H1 (cell line): ENCODE results near the gene RRAGB. TPM values are rescaled to one million over a fixed set of nuclear protein-coding genes. Genes with fewer than 3 reads are reported as not detected.

ENCODE experiments used
- CTCF ChIA-PET: fragments of 300-600 bp; sonication (Branson Sonifier 250); formaldehyde crosslinking; loops from one replicate; lab custom pipeline; 2021; ENCODE audit not compliant: partially characterized antibody; lab: Charles Lee
- POLR2A ChIA-PET: fragments of 300-600 bp; sonication (Branson Sonifier 250); formaldehyde crosslinking; loops from one replicate; lab custom pipeline; 2021; ENCODE audit warnings: inconsistent platforms; ENCODE audit not compliant: partially characterized antibody; lab: Charles Lee
- DNase-seq, 2 experiments: peaks; one replicate each; pipeline versions ENCODE4 v3.0.0 to v3.0.0-alpha.2; 2010 to 2022; ENCODE audit warnings: low spot score in 2 of 2, low read depth in 1 of 2, mixed read lengths in 1 of 2
- FAIRE-seq: peaks from 2 replicates; lab custom pipeline; 2011; peaks lifted over from hg19 to GRCh38; lab: Jason Lieb, UNC
- H2AFZ ChIP-seq: 2 replicates; pipeline ENCODE4 v1.8.1; 2012; ENCODE audit warnings: low read length, inconsistent platforms
- H2AK5ac ChIP-seq: 2 replicates; pipeline ENCODE4 v1.6.1; 2013; ENCODE audit warnings: low read depth, low read length
- H2BK120ac ChIP-seq: replicated peaks from 2 replicates; pipeline ENCODE3; 2013; ENCODE audit warnings: low read depth, low read length, inconsistent platforms
- H2BK12ac ChIP-seq: 2 replicates; pipeline ENCODE4 v1.6.1; 2013; ENCODE audit warnings: low read depth, low read length
- H2BK15ac ChIP-seq: 2 replicates; pipeline ENCODE4 v1.6.1; 2013; ENCODE audit warnings: low read length
- H2BK20ac ChIP-seq: 2 replicates; pipeline ENCODE4 v1.6.1; 2013; ENCODE audit warnings: low read length
- H2BK5ac ChIP-seq: 2 replicates; pipeline ENCODE4 v1.6.1; 2013; ENCODE audit warnings: low read depth, low read length
- H3K14ac ChIP-seq: 2 replicates; pipeline ENCODE4 v1.6.1; 2013; ENCODE audit warnings: inconsistent platforms; ENCODE audit not compliant: insufficient read length
- H3K18ac ChIP-seq: 2 replicates; pipeline ENCODE4 v1.6.1; 2013; ENCODE audit warnings: low read length; ENCODE audit errors: extremely low read depth
- H3K23ac ChIP-seq: 2 replicates; pipeline ENCODE4 v1.6.1; 2013; ENCODE audit warnings: inconsistent platforms; ENCODE audit not compliant: insufficient read length
- H3K23me2 ChIP-seq: 2 replicates; pipeline ENCODE4 v1.6.1; 2013; ENCODE audit warnings: low read depth, low read length
- H3K27ac ChIP-seq: 2 replicates; pipeline ENCODE4 v1.6.1; 2011; ENCODE audit warnings: low read depth, low read length, inconsistent platforms
- H3K27me3 ChIP-seq, 4 experiments: replicated peaks in 1 of 4; 1 replicate in 1 of 4; 2 replicates in 3 of 4; pipeline versions ENCODE4 v1.6.1 to v1.8.1; 2011 to 2013; ENCODE audit warnings: low read length in 3 of 4, mild to moderate bottlenecking in 3 of 4, inconsistent platforms in 2 of 4, mixed read lengths in 2 of 4, moderate library complexity in 1 of 4; ENCODE audit not compliant: control insufficient read depth in 3 of 4, insufficient read depth in 3 of 4; ENCODE audit errors: extremely low read depth in 1 of 4
- H3K36me3 ChIP-seq, 4 experiments: 2 replicates each; pipeline versions ENCODE4 v1.6.1 to v1.8.1; 2011 to 2013; ENCODE audit warnings: mild to moderate bottlenecking in 4 of 4, low read length in 3 of 4, moderate library complexity in 2 of 4, control low read depth in 1 of 4, inconsistent platforms in 1 of 4; ENCODE audit not compliant: insufficient read depth in 4 of 4, control insufficient read depth in 2 of 4
- H3K4ac ChIP-seq: replicated peaks from 2 replicates; pipeline ENCODE3; 2013; ENCODE audit warnings: low read length, low read depth, mixed read lengths, inconsistent platforms; ENCODE audit not compliant: insufficient read length
- H3K4me1 ChIP-seq, 4 experiments: replicated peaks in 1 of 4; 1 replicate in 1 of 4; 2 replicates in 3 of 4; pipeline versions ENCODE4 v1.6.1 to v1.8.1; 2011 to 2013; ENCODE audit warnings: low read length in 3 of 4, inconsistent platforms in 2 of 4, mixed read lengths in 1 of 4; ENCODE audit not compliant: insufficient read depth in 4 of 4, control insufficient read depth in 3 of 4
- H3K4me2 ChIP-seq, 2 experiments: 2 replicates each; pipeline versions ENCODE4 v1.6.1 to v1.8.1; 2011 to 2013; ENCODE audit warnings: low read depth in 2 of 2, low read length in 2 of 2, control low read depth in 1 of 2, inconsistent platforms in 1 of 2, mild to moderate bottlenecking in 1 of 2; ENCODE audit not compliant: insufficient read depth in 1 of 2
- H3K4me3 ChIP-seq, 4 experiments: fragments of 200-600, 300-600 bp in 1 of 4; sonication (generic), shearing (Covaris generic), sonication (Bioruptor Twin) in 1 of 4; 2 replicates each; pipeline versions ENCODE4 v1.5.1 to v1.8.1; 2011 to 2016; ENCODE audit warnings: low read length in 4 of 4, low read depth in 3 of 4, control low read depth in 2 of 4, inconsistent platforms in 2 of 4, mild to moderate bottlenecking in 2 of 4, mixed read lengths in 1 of 4, moderate library complexity in 1 of 4; ENCODE audit not compliant: insufficient read depth in 2 of 4; ENCODE audit errors: extremely low read depth in 1 of 4
- H3K56ac ChIP-seq: replicated peaks from 2 replicates; pipeline ENCODE3; 2013; ENCODE audit warnings: low read depth, mild to moderate bottlenecking, mixed read lengths, low read length, inconsistent platforms; ENCODE audit not compliant: insufficient read length
- H3K79me1 ChIP-seq: 2 replicates; pipeline ENCODE4 v1.6.1; 2013; ENCODE audit warnings: low read depth, low read length, control low read depth
- H3K79me2 ChIP-seq, 2 experiments: 2 replicates each; pipeline versions ENCODE4 v1.6.1 to v1.8.1; 2012 to 2013; ENCODE audit warnings: low read length in 2 of 2, mild to moderate bottlenecking in 2 of 2, inconsistent platforms in 1 of 2; ENCODE audit not compliant: insufficient read depth in 2 of 2, control insufficient read depth in 1 of 2
- H3K9ac ChIP-seq, 4 experiments: replicated peaks in 1 of 4; 1 replicate in 1 of 4; 2 replicates in 3 of 4; pipeline versions ENCODE4 v1.6.1 to v1.8.1; 2011 to 2013; ENCODE audit warnings: low read depth in 3 of 4, low read length in 3 of 4, control low read depth in 2 of 4, mild to moderate bottlenecking in 2 of 4, moderate library complexity in 2 of 4, inconsistent platforms in 1 of 4; ENCODE audit errors: extremely low read depth in 1 of 4
- H3K9me3 ChIP-seq, 2 experiments: 2 replicates each; pipeline versions ENCODE4 v1.6.1 to v1.8.1; 2012 to 2013; ENCODE audit warnings: mild to moderate bottlenecking in 2 of 2, moderate library complexity in 2 of 2, control low read depth in 1 of 2, inconsistent platforms in 1 of 2, low read depth in 1 of 2, low read length in 1 of 2, mixed read lengths in 1 of 2; ENCODE audit not compliant: insufficient read depth in 2 of 2
- H4K20me1 ChIP-seq, 2 experiments: replicated peaks in 1 of 2; 2 replicates each; pipeline versions ENCODE3 to v1.8.1; 2011 to 2013; ENCODE audit warnings: inconsistent platforms in 2 of 2, low read length in 2 of 2, mild to moderate bottlenecking in 1 of 2; ENCODE audit not compliant: insufficient read depth in 2 of 2, control insufficient read depth in 1 of 2
- H4K5ac ChIP-seq: 2 replicates; pipeline ENCODE4 v1.6.1; 2013; ENCODE audit warnings: low read length, low read depth, mixed read lengths, inconsistent platforms; ENCODE audit not compliant: insufficient read length
- H4K8ac ChIP-seq: 2 replicates; pipeline ENCODE4 v1.8.0; 2013; ENCODE audit warnings: mild to moderate bottlenecking, moderate library complexity, low read length, inconsistent platforms; ENCODE audit not compliant: insufficient read depth; ENCODE audit errors: extremely low read depth
- H4K91ac ChIP-seq: replicated peaks from 2 replicates; pipeline ENCODE3; 2013; ENCODE audit warnings: low read length, mixed read lengths, inconsistent platforms; ENCODE audit not compliant: insufficient read length
- SAP30 ChIP-seq: fragments of 300-600 bp; sonication (generic); IDR thresholded peaks from 2 replicates; pipeline ENCODE4 v1.7.1; 2012; ENCODE audit warnings: low read length, moderate library complexity, mild to moderate bottlenecking, inconsistent platforms; ENCODE audit not compliant: insufficient read depth, insufficient replicate concordance
- SIRT6 ChIP-seq: IDR thresholded peaks from one replicate; pipeline ENCODE4 v1.7.1; 2012; ENCODE audit warnings: low read length, inconsistent platforms
- SP4 ChIP-seq: IDR thresholded peaks from 2 replicates; pipeline ENCODE4 v1.6.1; 2012; ENCODE audit warnings: low read length, inconsistent platforms
- TAF7 ChIP-seq: optimal IDR thresholded peaks from 2 replicates; pipeline ENCODE3; 2011; ENCODE audit warnings: low read depth, mild to moderate bottlenecking, inconsistent platforms, low read length, moderate library complexity, borderline replicate concordance
- WGBS, 2 experiments: shearing (Covaris generic) in 1 of 2; methylation state at CpG; one replicate each; pipeline versions ENCODE4 v1.1.6 to v1.1.7; 2013 to 2015; ENCODE audit warnings: low lambda C conversion rate in 2 of 2, mixed read lengths in 2 of 2, inconsistent platforms in 1 of 2, low coverage in 1 of 2, missing lambda C conversion rate in 1 of 2; ENCODE audit not compliant: insufficient replicate concordance in 2 of 2, insufficient coverage in 1 of 2, insufficient read length in 1 of 2; ENCODE audit errors: extremely low coverage in 1 of 2, missing lambda C conversion rate in 1 of 2; 5-methylcytosine and 5-hydroxymethylcytosine counted together
- polyA plus RNA-seq, 7 experiments: library from polyadenylated mRNA; depleted of rRNA in 3 of 7; stranded (reverse) in 5 of 7; unstranded in 2 of 7; fragments of >200 nt in 5 of 7; fragments of 200-250 nt in 2 of 7; gene quantifications; 1 replicate in 5 of 7; 2 replicates in 1 of 7; 4 replicates in 1 of 7; pipeline versions ENCODE4 v1.2.1 to v1.2.3, GENCODE V29; 2011 to 2013; ENCODE audit warnings: missing spikeins in 2 of 7, mixed read lengths in 2 of 7
- total RNA-seq: library from RNA; stranded (reverse); fragmentation: NEBNext Ultra II Directional; extraction: Animal tissue kit (Norgen Biotek cat#: 25700); gene quantifications from 2 replicates; pipeline ENCODE4 v1.2.1, GENCODE V29; 2021

Gene RRAGB
- total and polyA plus RNA-seq, 2 of the 8 experiments (the other 6 are each of a cell fraction or from before 2014, with no cell fraction given) = 5.8 to 6.8 TPM

DNA sequence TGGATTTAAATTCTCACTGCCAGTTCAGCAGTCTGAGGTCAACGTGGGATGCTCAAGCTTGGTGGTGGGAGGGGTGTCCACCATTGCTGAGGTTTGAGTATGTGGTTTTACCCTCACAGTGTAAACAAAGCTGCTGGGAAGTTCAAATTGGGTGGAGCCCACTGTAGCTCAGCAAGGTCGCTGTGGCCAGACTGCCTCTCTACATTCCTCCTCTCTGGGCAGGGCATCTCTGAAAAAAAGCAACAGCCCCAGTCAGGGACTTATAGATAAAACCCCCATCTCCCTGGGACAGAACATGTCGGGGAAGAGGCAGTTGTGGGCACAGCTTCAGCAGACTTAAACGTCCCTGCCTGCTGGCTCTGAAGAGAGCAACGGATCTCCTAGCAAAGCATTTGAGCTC is 14.9 kb upstream of the RRAGB start:
- H3K9ac ChIP-seq = no peak overlapping the region
- no peak overlapping the region for H2AFZ ChIP-seq
- H3K9me3 ChIP-seq = peaks cover 3 to 11% of the 10 kb centered on the region in 2 experiments; a peak in 2 of 4 replicates
- no peak overlapping the region for H2BK20ac ChIP-seq
- H4K91ac ChIP-seq = no peak overlapping the region
- no peak overlapping the region for H2BK15ac ChIP-seq
- no peak overlapping the region for H2BK120ac ChIP-seq
- no peaks in the 10 kb centered on the region for H3K4me1 ChIP-seq
- no peaks in the 10 kb centered on the region for H3K27me3 ChIP-seq
- no peaks in the 10 kb centered on the region for H3K23me2 ChIP-seq
- H4K5ac ChIP-seq = no peak overlapping the region
- H3K14ac ChIP-seq = no peak overlapping the region
- no peak overlapping the region for H3K23ac ChIP-seq
- H3K4ac ChIP-seq = no peak overlapping the region
- H3K18ac ChIP-seq = no peak overlapping the region
- FAIRE-seq = no peak
- H3K36me3 ChIP-seq = no peaks in the 10 kb centered on the region
- CTCF ChIA-PET = interaction anchor here (0.6 kb wide), 1 partner anchor 9 kb away, joined by 4 read pairs; no protein-coding TSS in a partner anchor
- no peaks in the 10 kb centered on the region for H4K20me1 ChIP-seq
- no peak overlapping the region for H2BK5ac ChIP-seq
- H4K8ac ChIP-seq = no peak overlapping the region
- no peak overlapping the region for H2AK5ac ChIP-seq
- H3K56ac ChIP-seq = no peak overlapping the region
- H3K79me2 ChIP-seq = no peaks in the 10 kb centered on the region
- no peak overlapping the region for H3K4me2 ChIP-seq
- 100% methylated on average over 1 of the region's 5 CpGs; no CpG with 5 or more reads in 1 of the 2 experiments for WGBS, 2 experiments
- no peak for TF ChIP-seq TAF7
- no peak for TF ChIP-seq SAP30
- TF ChIP-seq SP4 = no peak
- TF ChIP-seq SIRT6 = no peak
- no peak for DNase-seq
- no peak overlapping the region for H2BK12ac ChIP-seq
- POLR2A ChIA-PET = no interaction called here
- H3K79me1 ChIP-seq = no peaks in the 10 kb centered on the region
- no peak overlapping the region for H3K27ac ChIP-seq
- H3K4me3 ChIP-seq = no peak overlapping the region
